ENCODE data around the gene KCNJ1.

GRCh38 chr11:128909438-128910125 lies 42.5 kb upstream of the KCNJ1 start:
- no peak for TF ChIP-seq EP300 (IDR thresholded peaks at IDR 0.05; ENCODE audit: borderline replicate concordance in 1 of 2, low read depth in 2 of 2, low read length in 2 of 2)
- TF ChIP-seq POLR2AphosphoS5 (IDR thresholded peaks at IDR 0.05; ENCODE audit: low read depth, low read length): no peak

Measured in H1 (cell line).